GM13976 (cell line): Measurements from ENCODE around the gene LAMP2.

Experiments
- DNase-seq: peaks from one replicate; pipeline ENCODE4 v3.0.0; 2012; ENCODE audit warnings: low spot score
- in situ Hi-C: fragments of 300-500 bp; cut with MboI; formaldehyde crosslinking; loops from one replicate; pipeline ENCODE4 v1.12.0; 2022; ENCODE audit warnings: low sequenced_read_pairs, mixed read lengths, inconsistent platforms; ENCODE audit not compliant: unreplicated experiment
- TF ChIP-seq, protein P1 (sequence below): IDR thresholded peaks from 2 replicates; pipeline ENCODE4 v1.5.1; 2012; ENCODE audit warnings: borderline replicate concordance, mild to moderate bottlenecking; ENCODE audit not compliant: insufficient read depth; ENCODE audit errors: extremely low read depth, missing control alignments, control extremely low read depth

The LAMP2 gene

DNA sequence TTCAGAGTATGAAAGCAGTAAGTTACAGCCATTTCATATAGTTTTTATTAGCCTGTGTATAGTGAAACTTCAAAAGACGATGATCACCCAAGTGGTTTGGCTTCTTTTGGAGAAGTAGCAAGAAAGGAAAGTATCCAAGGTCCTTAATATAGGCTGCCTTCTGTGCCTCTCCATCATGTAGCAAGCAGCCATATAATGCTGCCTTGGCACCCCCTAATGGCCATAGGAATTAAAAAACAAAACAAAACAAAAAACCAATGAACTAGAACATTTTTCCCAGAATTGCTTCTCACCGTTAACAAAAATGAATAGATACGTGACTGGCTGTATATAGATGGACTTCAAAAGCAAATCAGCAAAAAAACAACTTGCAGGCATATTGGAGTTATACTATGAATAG, 18.9 kb downstream of the LAMP2 start:
- TF ChIP-seq, protein P1, sequence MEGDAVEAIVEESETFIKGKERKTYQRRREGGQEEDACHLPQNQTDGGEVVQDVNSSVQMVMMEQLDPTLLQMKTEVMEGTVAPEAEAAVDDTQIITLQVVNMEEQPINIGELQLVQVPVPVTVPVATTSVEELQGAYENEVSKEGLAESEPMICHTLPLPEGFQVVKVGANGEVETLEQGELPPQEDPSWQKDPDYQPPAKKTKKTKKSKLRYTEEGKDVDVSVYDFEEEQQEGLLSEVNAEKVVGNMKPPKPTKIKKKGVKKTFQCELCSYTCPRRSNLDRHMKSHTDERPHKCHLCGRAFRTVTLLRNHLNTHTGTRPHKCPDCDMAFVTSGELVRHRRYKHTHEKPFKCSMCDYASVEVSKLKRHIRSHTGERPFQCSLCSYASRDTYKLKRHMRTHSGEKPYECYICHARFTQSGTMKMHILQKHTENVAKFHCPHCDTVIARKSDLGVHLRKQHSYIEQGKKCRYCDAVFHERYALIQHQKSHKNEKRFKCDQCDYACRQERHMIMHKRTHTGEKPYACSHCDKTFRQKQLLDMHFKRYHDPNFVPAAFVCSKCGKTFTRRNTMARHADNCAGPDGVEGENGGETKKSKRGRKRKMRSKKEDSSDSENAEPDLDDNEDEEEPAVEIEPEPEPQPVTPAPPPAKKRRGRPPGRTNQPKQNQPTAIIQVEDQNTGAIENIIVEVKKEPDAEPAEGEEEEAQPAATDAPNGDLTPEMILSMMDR: no peak
- DNase-seq: peak; percentile 26
- in situ Hi-C loops: loop anchor here (25.0 kb wide), 1 partner anchor 363 kb away; the partner anchor contains the start of gene RHOXF2B

DNA sequence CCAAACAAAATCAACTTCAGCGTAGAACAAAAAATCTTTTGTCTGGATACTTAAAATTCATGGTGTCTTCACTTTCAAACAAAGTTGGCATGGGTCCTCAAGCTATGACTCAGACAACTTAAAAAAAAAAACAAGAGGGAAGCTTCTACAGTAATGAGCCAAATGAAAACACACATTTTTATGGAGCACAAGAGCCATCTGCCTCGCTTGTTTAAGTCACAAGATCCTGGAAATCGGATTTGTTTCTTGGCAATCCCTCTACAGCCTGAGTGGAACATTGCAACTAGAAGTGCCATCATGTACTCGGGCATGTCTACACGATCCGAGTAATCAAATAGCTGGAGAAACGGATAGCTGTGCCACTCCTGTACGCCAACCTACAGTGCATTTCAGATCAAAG, 22.6 kb downstream of the LAMP2 start:
- in situ Hi-C loops: no loop called here
- TF ChIP-seq, protein P1: no peak
- DNase-seq: no peak

DNA sequence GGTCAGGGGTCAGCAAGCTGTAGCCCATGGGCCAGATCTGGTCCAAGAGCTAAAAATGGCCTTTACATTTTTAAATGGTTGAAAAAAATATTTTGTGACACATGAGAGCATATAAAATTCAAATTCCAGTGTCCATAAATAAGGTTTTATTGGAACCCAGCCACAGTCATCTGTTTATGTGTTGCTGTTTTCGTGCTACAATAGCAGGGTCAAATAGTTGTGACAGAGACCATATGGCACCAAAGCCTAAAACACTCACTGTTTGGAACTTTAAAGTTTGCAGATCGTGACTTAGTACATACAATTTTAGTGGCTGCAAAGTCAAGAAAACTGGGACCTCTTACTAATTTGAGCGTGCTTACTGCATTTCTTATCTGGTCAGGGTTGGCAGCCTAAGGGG, 29.2 kb downstream of the LAMP2 start:
- DNase-seq: no peak
- in situ Hi-C loops: no loop called here
- TF ChIP-seq, protein P1: no peak

DNA sequence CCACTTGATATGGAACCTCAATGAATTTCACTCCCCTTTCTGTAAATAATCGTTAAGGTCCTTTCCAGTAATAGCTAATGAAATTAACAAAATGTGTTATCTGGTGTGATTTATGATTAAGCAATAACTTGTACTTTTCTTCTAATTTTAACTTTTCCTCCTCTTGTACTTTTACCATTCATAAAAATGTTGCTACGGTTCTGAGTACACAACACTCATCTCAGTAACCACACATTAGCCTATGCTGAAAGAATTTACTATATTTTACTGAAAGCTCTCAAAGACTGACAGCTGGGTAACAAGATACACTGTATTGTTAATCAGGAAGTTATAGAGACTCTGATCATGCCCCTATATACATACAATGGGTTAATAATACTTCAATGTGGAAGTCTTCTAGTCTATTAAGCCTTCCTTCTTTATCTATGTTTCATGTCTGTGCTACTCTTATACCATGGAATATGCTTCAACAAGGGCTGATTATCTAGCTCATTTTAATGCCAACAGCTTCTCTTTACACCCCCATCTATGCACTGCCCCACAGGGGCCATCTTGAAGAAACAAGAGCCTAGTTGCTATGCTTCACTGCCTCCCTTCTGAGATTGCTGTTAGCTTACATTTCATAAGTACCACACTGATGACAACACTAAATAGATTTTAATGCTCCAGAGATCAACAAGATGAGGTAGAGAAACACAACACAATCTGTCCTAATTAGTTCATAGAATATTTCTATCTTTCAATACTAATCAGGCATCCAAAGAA, 39.1 kb downstream of the LAMP2 start:
- DNase-seq: no peak
- TF ChIP-seq, protein P1: no peak
- in situ Hi-C loops: no loop called here

DNA sequence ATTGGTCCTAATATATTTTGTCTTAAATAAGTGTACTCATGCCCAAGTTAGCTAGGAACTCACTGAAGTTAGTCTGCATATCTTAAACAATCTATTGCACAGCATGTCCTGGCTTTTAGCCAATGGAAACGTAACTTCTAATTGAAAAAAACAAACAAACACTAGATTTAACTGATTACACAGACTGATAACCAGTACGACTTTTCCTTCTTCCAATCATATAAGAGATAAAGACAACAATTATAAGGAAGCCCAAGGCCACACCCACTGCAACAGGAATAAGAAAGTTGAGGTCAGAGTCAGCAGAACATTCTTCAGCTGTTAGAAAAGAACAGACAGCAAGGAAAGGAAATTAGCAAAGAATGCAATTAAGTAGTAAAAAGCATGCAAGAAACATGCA, 40.8 kb downstream of the LAMP2 start:
- in situ Hi-C loops: no loop called here
- TF ChIP-seq, protein P1: no peak
- DNase-seq: no peak

DNA sequence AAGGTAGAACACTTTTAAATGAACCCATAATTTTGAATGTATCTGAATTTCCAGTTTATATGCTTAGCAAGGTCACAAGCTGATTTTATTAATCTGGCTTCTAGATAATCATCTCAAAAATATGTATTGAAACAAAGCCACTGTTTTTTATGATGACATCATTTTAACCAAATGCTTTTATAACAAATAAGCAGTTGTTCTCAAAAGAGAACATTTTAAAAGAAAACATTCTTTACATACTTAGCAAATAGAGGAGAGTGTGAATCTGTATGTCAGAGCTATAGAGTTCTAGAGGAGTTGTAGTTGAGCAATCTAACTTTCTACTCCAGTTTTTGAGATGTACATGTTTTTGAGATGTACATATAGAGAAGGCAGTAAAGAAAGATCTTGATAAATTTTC, 42.5 kb downstream of the LAMP2 start:
- in situ Hi-C loops: no loop called here
- TF ChIP-seq, protein P1: no peak
- DNase-seq: no peak
